COLO668 (cell line): ENCODE data around the gene SLCO2B1.
A peak's percentile ranks its signal among the peaks of the same experiment; 100 is the strongest.

Experiments used
- DNase-seq: peaks from one replicate; lab custom pipeline; 2025; ENCODE audit not compliant: unreplicated experiment; lab: John Stamatoyannopoulos, UW

SLCO2B1 gene

DNA sequence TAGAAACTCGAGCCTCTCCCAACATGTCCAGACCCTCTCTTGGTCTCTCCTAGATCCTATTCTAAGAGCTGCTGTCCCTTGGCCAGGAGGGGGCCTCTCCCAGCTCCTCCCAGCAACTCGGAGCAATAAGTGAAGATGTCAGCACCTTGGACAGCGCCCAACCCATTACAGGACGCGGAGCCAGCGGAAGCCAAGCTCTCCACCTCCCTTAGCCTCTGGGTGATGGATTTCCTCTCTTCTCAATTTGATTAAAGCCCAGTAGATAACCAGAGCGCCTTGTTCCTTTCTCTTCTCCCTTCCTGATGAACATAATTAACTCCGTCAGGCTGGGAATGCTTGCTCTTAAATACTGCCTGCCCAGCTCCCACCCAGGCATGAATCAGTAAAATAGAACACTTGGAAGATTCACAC lies 63.5 kb downstream of the SLCO2B1 start:
- DNase-seq: no peak

DNA sequence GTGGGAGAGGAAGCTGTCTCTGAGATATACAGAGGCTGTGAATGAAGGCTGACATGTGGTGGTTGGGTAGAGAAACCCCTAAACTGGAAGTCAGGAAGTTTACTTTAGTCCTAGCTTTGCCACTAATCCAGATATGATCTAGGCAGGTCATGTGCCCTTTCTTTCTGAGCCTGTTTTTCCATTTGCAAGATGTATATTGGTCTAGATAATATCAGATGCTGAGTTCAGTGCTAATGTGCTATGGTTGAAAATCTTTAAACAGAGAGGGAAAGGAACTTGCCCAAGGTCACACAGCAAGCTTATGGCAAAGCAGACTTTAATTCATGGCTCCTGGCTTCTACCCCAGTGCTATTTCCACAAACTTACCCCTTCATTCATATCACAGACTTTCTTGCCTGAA lies 63.9 kb downstream of the SLCO2B1 start:
- no peak for DNase-seq

DNA sequence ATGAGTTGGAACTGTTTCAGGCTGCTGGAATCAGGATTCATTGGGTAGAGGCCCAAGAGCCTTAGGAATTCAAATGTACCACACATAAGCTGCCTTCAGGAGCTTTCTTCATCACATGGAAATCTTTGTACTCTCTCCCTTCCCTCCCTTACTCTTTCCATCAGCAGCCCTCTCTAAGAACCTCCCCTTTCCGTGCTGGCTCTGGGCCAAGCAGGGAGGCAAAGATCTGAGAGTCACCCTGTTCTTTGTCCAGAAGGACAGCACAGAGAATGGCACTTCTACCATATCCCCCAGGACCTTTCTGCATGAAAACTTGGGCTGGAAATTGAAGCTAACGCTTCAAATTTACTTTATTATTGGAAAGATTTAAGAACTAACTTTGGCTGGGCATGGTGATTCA lies 69.0 kb downstream of the SLCO2B1 start:
- peak; percentile 2 for DNase-seq

DNA sequence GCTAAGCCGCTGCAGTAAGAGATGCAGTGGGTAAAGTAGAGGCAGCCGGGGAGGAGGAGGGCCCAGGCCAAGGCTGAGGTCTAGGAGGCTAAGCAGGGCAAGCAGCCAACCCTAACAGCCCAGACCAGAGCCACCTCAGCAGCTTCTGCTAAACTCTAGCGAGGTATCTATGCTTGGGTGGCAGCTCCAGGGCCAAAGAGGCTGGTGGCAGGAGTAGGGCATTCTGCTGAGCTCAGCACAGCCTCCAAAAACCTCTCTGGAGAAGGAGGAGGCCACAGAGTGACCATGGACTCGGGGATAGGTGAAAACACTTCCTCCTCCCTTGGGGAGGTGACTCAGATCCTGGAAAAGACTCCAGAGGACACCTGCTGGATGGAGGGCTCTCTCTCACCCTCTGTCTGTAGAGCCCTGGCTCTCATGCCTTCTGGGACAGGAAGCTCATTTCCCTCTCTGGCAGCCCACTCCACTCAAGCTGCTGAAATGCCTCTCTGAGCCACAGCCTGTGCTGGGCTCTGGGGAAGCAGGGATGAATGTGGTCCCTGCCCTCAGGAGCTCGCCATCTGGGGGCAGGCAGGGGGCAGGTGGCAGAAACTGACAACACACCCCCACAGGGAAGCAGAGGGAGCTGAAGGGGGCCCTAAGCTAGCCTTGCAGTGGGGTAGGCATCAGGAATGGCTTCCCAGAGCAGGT lies 73.2 kb downstream of the SLCO2B1 start:
- DNase-seq: no peak

DNA sequence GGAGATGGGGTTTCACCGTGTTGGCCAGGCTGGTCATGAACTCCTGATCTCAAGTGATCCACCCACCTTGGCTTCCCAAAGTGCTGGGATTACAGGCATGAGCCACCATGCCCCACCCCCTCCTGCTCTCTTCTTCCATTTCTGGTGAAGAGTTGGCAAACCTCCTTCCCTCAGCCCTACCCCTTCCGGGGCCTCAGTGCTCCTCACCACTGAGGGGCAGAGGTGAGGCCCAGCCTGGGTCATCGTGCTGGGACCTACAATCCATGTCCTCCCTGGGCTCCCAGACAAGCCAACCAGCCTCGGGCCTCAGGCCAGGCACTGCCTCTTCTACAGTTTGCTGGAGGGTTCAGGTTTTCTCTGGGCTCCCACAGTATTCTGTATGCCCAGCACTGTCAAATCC lies 74.9 kb downstream of the SLCO2B1 start:
- no peak for DNase-seq

DNA sequence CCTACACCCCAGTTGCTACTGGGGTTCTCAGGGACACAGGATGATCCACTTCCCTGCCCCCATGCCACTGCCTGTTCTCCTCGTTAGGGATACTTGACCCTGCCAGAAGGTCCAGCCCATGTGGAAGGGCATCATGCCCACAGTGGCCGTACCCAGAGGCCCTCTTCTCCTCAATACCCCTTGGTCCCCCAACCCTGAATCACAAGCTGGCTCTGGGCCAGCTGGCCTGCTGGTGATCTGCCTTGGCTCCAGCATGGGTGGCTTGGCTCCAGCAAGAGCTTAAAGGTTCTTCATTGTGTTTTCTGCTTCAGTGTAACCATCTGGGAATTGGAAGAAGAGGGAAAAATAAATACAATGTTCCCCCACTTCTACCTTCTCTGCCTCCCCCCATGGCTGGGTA lies 78.6 kb downstream of the SLCO2B1 start:
- DNase-seq: no peak

DNA sequence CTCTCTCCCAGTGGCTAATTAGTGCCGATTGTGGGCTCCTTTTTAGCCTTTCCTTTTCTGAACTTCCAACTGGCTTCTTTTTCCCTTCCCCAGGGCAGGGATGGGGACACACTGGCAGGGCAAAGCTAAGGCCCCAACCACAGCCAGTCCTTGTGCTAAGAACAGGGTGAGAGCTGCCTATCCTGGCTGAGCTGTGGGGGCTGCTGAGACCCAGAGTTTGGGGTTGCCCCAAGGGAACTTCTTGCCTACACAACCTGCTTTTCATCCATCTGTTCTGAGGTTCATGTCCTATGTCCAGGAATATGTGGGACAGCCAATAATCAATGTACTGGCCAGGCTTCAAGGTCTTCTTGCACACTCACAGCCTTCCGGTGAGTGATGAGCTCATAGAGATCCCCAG lies 79.7 kb downstream of the SLCO2B1 start:
- DNase-seq: no peak

DNA sequence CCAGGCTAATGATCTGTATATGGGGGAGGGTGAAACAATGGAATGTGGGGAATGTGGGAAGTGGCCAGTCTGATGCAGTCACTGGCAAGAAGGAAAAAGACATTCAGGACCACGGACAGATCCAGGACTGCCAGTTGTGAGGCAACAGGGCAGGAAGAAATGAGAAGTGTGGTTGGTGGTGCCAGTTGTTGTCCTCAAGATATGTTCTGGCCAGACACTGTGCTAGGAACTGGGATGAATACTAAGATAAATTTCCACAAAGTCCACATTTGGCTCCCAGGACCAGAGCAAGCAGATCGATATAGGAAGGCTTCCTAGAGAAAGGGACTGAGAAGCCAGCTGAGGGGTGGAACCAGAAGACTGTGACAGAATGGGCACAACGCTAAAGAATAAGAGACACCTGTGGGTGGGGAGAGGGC lies 82.9 kb downstream of the SLCO2B1 start:
- DNase-seq: no peak

DNA sequence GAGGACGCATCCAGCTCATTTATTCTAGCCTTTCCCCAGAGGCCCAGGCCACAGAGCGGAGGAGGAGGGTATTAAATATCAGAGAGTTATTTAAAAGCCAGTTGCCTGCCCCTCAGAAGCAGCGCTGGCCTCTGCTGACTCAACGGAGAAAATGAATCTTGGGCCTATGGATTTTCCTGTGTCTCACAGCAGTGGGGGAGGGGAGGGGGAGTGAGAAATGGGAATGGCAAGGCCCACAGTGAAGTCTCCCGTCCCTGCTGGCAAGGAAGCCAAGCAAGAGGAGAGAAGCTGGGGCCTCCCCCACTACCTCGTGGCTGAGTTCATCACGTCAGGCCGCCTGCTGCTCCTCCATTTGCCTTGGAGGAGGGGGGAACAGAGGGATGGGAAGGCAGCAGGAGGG lies 85.2 kb downstream of the SLCO2B1 start:
- no peak for DNase-seq

DNA sequence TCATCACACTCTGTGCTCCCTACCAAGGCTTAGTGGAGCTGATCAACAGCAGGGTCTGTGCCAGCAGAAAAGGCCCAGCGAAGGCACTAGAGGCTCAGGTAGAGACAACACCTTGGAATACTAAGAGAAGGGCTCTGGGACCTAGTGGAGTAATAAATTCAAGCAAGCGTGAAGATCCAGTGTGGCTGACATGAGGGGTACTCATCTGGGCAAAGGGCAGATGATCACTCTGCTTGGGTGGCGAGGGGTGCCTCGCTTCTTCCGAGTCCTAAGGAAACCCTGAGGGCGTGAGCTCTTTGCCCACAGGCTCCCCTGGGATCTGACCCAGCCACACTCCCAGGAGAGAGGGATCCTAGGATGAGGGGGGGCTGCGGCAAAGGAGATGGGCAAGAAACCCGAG lies 86.1 kb downstream of the SLCO2B1 start:
- no peak for DNase-seq

DNA sequence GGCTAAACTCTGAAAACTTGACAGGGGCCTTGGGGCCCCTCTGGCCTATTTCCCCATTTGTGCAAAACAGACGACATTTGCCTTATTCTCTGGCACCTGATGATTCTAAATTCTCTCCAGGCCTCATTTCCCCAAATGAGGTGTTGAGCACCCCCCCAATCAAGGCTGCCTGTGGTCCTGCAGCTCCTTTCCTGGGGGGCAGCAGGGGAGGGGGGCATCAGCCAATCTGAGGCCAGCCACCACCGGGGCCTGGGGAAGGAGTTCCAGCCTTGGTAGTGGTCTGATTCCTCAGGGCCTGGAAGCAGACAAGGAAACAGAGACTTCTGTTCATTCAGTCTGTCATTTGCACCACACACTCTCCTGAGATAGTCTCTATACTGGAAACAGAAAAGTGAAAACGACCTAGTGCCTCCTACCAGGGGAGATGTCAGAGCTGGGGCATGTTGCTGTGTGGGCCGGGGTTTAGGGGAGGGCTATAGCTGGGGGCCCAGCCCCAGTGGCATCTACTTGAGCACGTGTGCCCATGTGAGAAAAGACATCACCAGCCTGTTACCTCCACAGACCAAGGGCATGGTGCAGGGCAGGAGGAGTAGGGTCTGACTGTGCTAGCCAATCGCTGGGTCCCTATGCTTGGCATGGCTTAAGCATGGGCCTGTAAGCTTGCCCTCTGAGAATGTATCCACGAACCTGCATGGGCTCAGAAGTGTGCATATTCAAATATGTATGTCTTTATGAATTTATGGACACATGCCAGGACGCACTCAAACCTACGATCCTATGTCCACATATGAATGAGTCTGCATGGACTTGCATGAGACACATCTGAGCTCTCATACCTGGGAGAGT lies 87.9 kb downstream of the SLCO2B1 start:
- DNase-seq: no peak

DNA sequence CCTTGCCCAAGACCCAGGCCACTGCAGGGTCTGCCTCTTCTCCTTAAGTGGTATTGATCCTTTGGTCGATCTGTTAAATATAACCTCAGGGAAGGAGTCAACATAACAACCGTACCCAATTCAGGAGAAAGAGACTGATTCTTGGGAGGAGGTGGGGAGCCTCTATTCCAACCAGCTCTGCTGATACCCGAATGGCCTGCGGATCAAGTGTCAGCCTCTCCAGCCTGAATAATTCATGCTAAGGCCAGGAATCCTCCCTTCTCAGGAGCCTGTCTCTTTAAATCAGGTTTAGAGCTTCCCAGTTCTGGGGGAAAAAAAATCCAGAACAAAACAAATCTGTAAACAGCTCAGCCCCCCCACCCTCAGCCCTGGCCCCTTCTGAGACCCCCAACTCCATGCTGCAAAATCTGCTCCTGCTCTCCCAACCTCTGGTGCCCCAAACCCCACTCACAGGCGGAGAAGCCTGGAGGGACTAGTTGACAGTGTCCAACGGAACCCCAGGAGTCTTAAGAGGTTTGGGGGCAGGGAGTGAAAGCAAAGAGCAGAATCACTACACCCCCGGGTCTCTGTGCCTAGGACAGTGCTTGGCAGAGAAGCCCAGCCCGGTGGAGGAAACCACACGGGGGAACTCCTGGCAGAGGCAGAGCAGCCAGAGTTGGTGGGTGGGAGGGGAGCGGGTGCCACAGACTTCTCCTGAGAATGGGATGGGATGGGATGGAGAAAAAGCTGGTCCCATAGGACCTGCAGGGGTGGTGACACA lies 88.8 kb downstream of the SLCO2B1 start:
- DNase-seq: no peak

DNA sequence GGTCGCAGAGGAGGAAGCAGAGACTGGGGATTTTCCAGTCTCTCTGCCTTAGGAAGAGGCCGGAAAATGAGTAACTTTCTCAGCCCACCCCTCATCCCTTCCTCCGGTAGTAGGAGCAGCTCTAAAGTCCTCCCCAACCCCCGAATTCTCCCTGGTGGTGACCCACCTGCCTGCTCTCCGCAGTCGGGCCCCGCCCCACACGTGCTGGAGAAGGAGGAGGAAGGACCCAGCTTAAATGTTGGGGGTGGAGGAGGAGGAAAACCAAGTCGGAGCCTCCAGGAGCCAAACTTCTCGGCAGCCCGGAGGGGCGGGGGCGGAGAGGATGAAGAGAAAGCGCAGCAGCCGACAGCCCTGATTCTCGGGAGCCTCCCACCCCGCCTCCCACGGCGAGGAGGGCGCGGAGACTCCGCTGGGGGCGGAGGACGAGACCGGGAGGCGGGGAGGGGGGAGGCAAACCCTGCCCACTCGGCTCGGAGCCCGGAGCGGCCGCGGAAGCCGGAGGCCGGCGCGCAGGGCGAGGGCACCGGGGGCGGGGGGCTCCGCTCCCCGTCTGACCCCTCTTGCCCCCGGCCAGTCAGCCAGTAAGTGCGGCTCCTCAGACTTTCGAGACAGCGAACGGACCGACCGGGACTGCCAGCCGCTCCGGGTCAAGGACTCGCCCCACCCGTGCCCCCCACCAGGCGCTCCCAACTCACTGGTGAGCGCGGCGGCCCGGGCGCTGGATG lies 89.6 kb downstream of the SLCO2B1 start, which contains the start of gene TPBGL:
Gene TPBGL (plus strand): TSS at position 464 of the 725 bp plus-strand sequence. CDS start 276 bp downstream, outside the sequence.
- DNase-seq: no peak

DNA sequence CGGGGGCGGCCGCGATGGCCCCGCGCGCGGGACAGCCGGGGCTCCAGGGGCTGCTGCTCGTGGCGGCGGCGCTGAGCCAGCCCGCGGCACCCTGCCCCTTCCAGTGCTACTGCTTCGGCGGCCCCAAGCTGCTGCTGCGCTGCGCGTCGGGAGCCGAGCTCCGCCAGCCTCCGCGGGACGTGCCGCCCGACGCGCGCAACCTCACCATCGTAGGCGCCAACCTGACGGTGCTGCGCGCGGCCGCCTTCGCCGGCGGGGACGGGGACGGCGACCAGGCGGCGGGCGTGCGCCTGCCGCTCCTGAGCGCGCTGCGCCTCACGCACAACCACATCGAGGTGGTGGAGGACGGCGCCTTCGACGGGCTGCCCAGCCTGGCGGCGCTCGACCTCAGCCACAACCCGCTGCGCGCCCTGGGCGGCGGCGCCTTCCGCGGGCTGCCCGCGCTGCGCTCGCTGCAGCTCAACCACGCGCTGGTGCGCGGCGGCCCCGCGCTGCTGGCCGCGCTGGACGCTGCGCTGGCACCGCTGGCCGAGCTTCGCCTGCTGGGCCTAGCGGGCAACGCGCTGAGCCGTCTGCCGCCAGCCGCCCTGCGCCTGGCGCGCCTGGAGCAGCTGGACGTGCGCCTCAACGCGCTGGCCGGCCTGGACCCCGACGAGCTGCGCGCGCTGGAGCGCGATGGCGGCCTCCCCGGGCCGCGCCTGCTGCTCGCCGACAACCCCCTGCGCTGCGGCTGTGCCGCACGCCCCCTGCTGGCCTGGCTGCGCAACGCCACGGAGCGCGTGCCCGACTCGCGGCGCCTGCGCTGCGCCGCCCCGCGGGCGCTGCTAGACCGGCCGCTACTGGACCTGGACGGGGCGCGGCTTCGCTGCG lies 90.4 kb downstream of the SLCO2B1 start:
- peak; percentile 81 for DNase-seq

DNA sequence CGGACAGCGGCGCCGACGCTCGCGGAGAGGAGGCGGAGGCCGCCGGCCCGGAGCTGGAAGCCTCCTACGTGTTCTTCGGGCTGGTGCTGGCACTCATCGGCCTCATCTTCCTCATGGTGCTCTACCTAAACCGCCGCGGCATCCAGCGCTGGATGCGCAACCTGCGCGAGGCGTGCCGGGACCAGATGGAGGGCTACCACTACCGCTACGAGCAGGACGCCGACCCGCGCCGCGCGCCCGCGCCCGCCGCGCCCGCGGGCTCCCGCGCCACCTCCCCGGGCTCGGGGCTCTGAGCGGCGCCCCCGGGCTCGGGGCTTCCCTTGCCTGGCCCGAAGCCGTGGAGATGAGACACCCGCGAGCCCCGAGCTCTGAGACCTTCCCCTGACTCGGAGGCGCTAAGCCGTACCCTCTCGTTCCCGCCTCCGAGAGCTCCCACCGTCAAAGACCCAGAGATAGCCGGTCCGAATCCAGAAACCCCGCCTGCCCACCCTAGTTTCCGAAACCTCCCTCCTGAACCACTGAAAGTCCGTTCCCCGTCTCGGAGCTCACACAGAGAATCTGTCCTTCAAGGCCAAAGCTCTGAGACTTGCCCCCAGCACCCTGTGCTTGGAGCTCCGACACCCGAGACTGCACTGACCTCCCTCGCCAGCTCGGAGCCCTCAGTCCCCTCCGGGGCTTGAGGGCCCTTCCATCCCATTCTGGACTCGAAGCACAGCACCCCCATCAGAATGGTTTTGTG lies 91.2 kb downstream of the SLCO2B1 start:
- DNase-seq: no peak

DNA sequence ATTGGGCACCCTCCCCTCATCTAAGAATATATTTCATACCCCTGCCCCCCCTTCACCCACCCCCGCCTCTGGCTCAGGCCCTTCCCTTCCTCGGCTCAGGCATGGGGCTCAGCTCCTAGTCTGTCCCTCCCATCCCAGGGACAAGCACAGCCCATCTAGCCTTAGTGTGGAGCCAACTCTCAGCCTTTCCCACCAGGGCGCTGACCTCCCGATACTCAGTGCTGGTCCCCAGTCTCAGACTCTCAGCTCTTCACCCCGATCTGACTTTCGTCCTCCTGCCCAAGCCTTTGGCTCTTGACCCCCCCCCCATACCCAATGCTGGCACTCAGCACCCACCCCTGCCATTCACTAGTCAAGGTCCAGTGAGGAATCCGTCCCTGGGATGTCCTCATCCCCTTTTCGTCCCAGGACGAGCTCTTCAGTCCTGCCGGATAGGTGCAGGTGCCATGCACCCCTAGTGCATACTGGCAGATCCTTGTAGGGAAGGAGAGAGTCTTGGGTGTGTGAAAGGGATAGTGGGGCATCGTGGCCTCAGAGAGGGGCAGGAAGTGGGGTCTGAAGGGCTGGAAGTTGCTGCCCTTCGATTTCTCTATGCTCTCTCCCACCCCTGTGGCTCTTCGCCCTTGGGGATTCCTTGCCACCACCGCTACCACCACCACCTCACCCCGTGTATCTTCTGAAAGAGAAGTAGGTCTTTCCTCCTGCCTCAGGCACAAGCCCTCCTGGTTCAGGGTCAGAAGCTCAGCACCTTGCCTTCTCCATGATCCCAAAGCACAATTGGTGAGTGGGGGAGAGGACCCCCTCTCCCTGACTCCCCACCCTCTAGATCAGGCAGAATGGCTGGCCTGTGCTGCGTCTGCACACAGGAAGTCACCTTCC lies 92.1 kb downstream of the SLCO2B1 start:
- no peak for DNase-seq

DNA sequence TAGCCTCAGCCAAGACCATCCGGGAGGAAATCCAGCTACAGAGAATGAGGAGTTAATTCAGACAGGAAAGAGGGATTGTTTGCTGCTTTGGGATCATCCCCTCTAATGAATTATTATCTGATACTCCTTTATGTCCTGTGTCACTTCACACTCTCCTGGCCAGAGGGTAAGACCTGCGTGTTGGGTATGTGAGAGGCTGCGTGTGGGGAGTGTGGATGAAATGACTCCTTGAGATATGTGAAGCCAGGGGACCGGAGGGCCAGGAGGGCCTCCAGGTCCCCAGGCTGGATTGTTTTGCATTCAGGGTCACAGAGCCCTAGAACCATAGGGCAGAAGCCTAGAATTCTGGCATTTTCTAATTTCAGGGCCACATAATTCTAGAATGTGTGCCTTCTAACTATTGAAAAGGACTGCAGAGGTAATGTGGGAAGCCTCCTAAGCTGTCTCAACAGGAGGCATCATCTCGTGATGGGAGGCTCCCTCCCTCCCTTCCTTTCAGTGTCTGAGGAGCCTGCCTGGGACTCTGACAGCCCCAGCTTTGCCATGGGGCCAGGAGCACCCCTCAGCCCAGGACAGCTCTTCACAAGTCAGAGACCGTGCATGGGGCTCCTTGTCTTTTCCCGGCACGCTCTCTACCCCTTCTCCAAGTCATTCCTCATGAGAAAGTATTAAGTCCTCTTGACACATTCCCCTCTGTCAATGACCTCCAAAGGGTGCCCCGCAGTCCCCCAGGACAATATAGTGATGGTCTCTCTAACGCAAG lies 93.3 kb downstream of the SLCO2B1 start:
- DNase-seq: no peak
